ENCODE data around the gene APLNR.

The APLNR gene

GRCh38 chr11:57237204-57237681 lies at the start of gene APLNR:
Gene APLNR (minus strand): TSS chr11:57237250. CDS start chr11:57237004, 246 bp downstream.
- TF ChIP-seq CTCF (IDR thresholded peaks at IDR 0.05), result no peak

DNA sequence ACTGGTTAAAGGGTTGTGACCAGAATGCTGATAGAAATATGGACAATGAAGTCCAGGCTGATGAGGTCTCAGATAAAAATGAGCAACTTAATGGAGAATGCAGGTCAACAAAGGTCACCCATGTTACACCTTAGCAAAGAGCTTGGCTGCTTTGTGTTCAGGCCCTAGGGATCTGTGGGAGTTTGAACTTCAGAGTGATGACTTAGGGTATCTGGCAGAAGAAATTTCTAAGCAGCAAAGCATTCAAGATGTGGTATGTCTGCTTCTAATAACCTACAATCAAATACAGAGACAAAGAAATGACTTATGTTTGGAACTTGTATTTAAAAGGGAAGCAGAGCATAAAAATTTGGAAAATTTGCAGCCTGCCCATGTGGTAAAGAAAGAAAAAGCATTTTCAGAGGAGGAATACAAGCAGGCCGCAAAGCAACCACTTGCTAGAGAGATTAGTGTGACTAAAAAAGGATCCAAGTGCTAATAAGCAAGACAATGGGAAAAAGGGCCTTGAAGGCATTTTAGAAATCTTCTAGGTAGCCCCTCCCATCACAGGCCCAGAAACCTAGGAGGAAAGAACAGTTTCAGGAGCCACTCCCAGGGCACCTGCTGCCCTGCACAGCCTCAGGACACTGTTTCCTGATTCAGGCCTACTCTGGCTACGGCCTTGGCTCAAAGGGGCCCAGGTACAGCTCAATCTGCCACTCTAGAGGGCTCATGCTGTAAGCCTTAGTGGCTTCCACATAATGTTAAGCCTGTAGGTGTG lies 46.4 kb upstream of the APLNR start:
- TF ChIP-seq CTCF (IDR thresholded peaks at IDR 0.05), result no peak

GRCh38 chr11:57279116-57279515 lies 42.1 kb upstream of the APLNR start:
- no peak for TF ChIP-seq CTCF (IDR thresholded peaks at IDR 0.05)

DNA sequence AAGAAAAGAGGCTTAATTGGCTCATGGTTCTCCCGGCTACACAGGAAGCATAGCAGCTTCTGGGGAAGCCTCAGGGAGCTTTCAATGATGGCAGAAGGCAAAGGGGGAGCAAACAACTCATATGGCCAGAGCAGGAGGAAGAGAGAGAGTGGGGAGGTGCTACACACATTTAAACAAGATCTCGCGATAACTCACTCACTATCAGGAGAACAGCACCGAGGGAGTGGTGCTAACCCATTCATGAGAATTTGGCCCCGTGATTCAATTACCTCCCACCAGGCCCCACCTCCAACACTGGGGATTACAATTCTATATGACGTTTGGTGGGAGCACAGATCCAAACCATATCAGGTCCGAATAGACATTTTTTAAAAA lies 41.7 kb upstream of the APLNR start:
- TF ChIP-seq CTCF (IDR thresholded peaks at IDR 0.05), result no peak

- peak; percentile 90 for TF ChIP-seq CTCF (IDR thresholded peaks at IDR 0.05)
Measured at GRCh38 chr11:57277845-57278720, 41.0 kb upstream of the APLNR start.

GRCh38 chr11:57276971-57277675 lies 40.1 kb upstream of the APLNR start:
- no peak for TF ChIP-seq CTCF (IDR thresholded peaks at IDR 0.05)
